NCI-H2227 treated with DMSO at 0.1 percent for 48 hours (cell line): ENCODE measurements around the gene SOCS2.
"Not testable (repeated sequence)": the region's sequence is repeated elsewhere in the genome, so short reads cannot be mapped to it uniquely, and the experiment has no call there.

Experiments
- DNase-seq: peaks from one replicate; lab custom pipeline; 2025; lab: John Stamatoyannopoulos, UW

SOCS2 gene

GRCh38 chr12:93571925-93572711 is at the start of gene SOCS2:
TSS of gene SOCS2 (plus strand) at chr12:93572675. CDS start at chr12:93572898, 223 bp downstream.
- DNase-seq = peak; percentile 66

- DNase-seq = no peak
Observed at GRCh38 chr12:93524386-93525133, 47.9 kb upstream of the SOCS2 start.

- DNase-seq = peak; percentile 85
Observed at GRCh38 chr12:93526786-93527428, 45.6 kb upstream of the SOCS2 start.

GRCh38 chr12:93530358-93530757 is 42.1 kb upstream of the SOCS2 start:
- DNase-seq = no peak

GRCh38 chr12:93533310-93533709 is 39.2 kb upstream of the SOCS2 start:
- DNase-seq = no peak

GRCh38 chr12:93536111-93536765 is 36.2 kb upstream of the SOCS2 start:
- DNase-seq = peak; percentile 30

- DNase-seq = no peak
Observed at GRCh38 chr12:93536766-93537488, 35.5 kb upstream of the SOCS2 start.

GRCh38 chr12:93537769-93538168 is 34.7 kb upstream of the SOCS2 start:
- no peak for DNase-seq

GRCh38 chr12:93539821-93540220 is 32.7 kb upstream of the SOCS2 start:
- no peak for DNase-seq

- no peak for DNase-seq
Observed at GRCh38 chr12:93540466-93540865, 32.0 kb upstream of the SOCS2 start.

- DNase-seq = no peak
Observed at GRCh38 chr12:93541578-93542225, 30.8 kb upstream of the SOCS2 start.

- DNase-seq = no peak
Observed at GRCh38 chr12:93547778-93548177, 24.7 kb upstream of the SOCS2 start.

- no peak for DNase-seq
Observed at GRCh38 chr12:93549174-93549573, 23.3 kb upstream of the SOCS2 start.

- DNase-seq = no peak
Observed at GRCh38 chr12:93550748-93551611, 21.5 kb upstream of the SOCS2 start.

- DNase-seq = no peak
Observed at GRCh38 chr12:93552427-93552826, 20.0 kb upstream of the SOCS2 start.

- DNase-seq = not testable (repeated sequence)
Observed at GRCh38 chr12:93557879-93558278, 14.6 kb upstream of the SOCS2 start.

- not testable (repeated sequence) for DNase-seq
Observed at GRCh38 chr12:93558685-93559084, 13.8 kb upstream of the SOCS2 start.

GRCh38 chr12:93563807-93564538 is 8.5 kb upstream of the SOCS2 start:
- no peak for DNase-seq

GRCh38 chr12:93565760-93566159 is 6.7 kb upstream of the SOCS2 start:
- no peak for DNase-seq
